H1 (cell line): ENCODE results near the gene KLC4. TPM values are rescaled to one million over a fixed set of nuclear protein-coding genes. Genes with fewer than 3 reads are reported as not detected.

ENCODE experiments used
- CTCF ChIA-PET: fragments of 300-600 bp; sonication (Branson Sonifier 250); formaldehyde crosslinking; loops from one replicate; lab custom pipeline; 2021; ENCODE audit not compliant: partially characterized antibody; lab: Charles Lee
- POLR2A ChIA-PET: fragments of 300-600 bp; sonication (Branson Sonifier 250); formaldehyde crosslinking; loops from one replicate; lab custom pipeline; 2021; ENCODE audit warnings: inconsistent platforms; ENCODE audit not compliant: partially characterized antibody; lab: Charles Lee
- DNase-seq, 2 experiments: peaks; one replicate each; pipeline versions ENCODE4 v3.0.0 to v3.0.0-alpha.2; 2010 to 2022; ENCODE audit warnings: low spot score in 2 of 2, low read depth in 1 of 2, mixed read lengths in 1 of 2
- FAIRE-seq: peaks from 2 replicates; lab custom pipeline; 2011; peaks lifted over from hg19 to GRCh38; lab: Jason Lieb, UNC
- H2AFZ ChIP-seq: 2 replicates; pipeline ENCODE4 v1.8.1; 2012; ENCODE audit warnings: low read length, inconsistent platforms
- H2AK5ac ChIP-seq: 2 replicates; pipeline ENCODE4 v1.6.1; 2013; ENCODE audit warnings: low read depth, low read length
- H2BK120ac ChIP-seq: replicated peaks from 2 replicates; pipeline ENCODE3; 2013; ENCODE audit warnings: low read depth, low read length, inconsistent platforms
- H2BK12ac ChIP-seq: 2 replicates; pipeline ENCODE4 v1.6.1; 2013; ENCODE audit warnings: low read depth, low read length
- H2BK15ac ChIP-seq: 2 replicates; pipeline ENCODE4 v1.6.1; 2013; ENCODE audit warnings: low read length
- H2BK20ac ChIP-seq: 2 replicates; pipeline ENCODE4 v1.6.1; 2013; ENCODE audit warnings: low read length
- H2BK5ac ChIP-seq: 2 replicates; pipeline ENCODE4 v1.6.1; 2013; ENCODE audit warnings: low read depth, low read length
- H3K14ac ChIP-seq: 2 replicates; pipeline ENCODE4 v1.6.1; 2013; ENCODE audit warnings: inconsistent platforms; ENCODE audit not compliant: insufficient read length
- H3K18ac ChIP-seq: 2 replicates; pipeline ENCODE4 v1.6.1; 2013; ENCODE audit warnings: low read length; ENCODE audit errors: extremely low read depth
- H3K23ac ChIP-seq: 2 replicates; pipeline ENCODE4 v1.6.1; 2013; ENCODE audit warnings: inconsistent platforms; ENCODE audit not compliant: insufficient read length
- H3K23me2 ChIP-seq: 2 replicates; pipeline ENCODE4 v1.6.1; 2013; ENCODE audit warnings: low read depth, low read length
- H3K27ac ChIP-seq: 2 replicates; pipeline ENCODE4 v1.6.1; 2011; ENCODE audit warnings: low read depth, low read length, inconsistent platforms
- H3K27me3 ChIP-seq, 4 experiments: replicated peaks in 1 of 4; 1 replicate in 1 of 4; 2 replicates in 3 of 4; pipeline versions ENCODE4 v1.6.1 to v1.8.1; 2011 to 2013; ENCODE audit warnings: low read length in 3 of 4, mild to moderate bottlenecking in 3 of 4, inconsistent platforms in 2 of 4, mixed read lengths in 2 of 4, moderate library complexity in 1 of 4; ENCODE audit not compliant: control insufficient read depth in 3 of 4, insufficient read depth in 3 of 4; ENCODE audit errors: extremely low read depth in 1 of 4
- H3K36me3 ChIP-seq, 4 experiments: 2 replicates each; pipeline versions ENCODE4 v1.6.1 to v1.8.1; 2011 to 2013; ENCODE audit warnings: mild to moderate bottlenecking in 4 of 4, low read length in 3 of 4, moderate library complexity in 2 of 4, control low read depth in 1 of 4, inconsistent platforms in 1 of 4; ENCODE audit not compliant: insufficient read depth in 4 of 4, control insufficient read depth in 2 of 4
- H3K4ac ChIP-seq: replicated peaks from 2 replicates; pipeline ENCODE3; 2013; ENCODE audit warnings: low read length, low read depth, mixed read lengths, inconsistent platforms; ENCODE audit not compliant: insufficient read length
- H3K4me1 ChIP-seq, 4 experiments: replicated peaks in 1 of 4; 1 replicate in 1 of 4; 2 replicates in 3 of 4; pipeline versions ENCODE4 v1.6.1 to v1.8.1; 2011 to 2013; ENCODE audit warnings: low read length in 3 of 4, inconsistent platforms in 2 of 4, mixed read lengths in 1 of 4; ENCODE audit not compliant: insufficient read depth in 4 of 4, control insufficient read depth in 3 of 4
- H3K4me2 ChIP-seq, 2 experiments: 2 replicates each; pipeline versions ENCODE4 v1.6.1 to v1.8.1; 2011 to 2013; ENCODE audit warnings: low read depth in 2 of 2, low read length in 2 of 2, control low read depth in 1 of 2, inconsistent platforms in 1 of 2, mild to moderate bottlenecking in 1 of 2; ENCODE audit not compliant: insufficient read depth in 1 of 2
- H3K4me3 ChIP-seq, 4 experiments: fragments of 200-600, 300-600 bp in 1 of 4; sonication (generic), shearing (Covaris generic), sonication (Bioruptor Twin) in 1 of 4; 2 replicates each; pipeline versions ENCODE4 v1.5.1 to v1.8.1; 2011 to 2016; ENCODE audit warnings: low read length in 4 of 4, low read depth in 3 of 4, control low read depth in 2 of 4, inconsistent platforms in 2 of 4, mild to moderate bottlenecking in 2 of 4, mixed read lengths in 1 of 4, moderate library complexity in 1 of 4; ENCODE audit not compliant: insufficient read depth in 2 of 4; ENCODE audit errors: extremely low read depth in 1 of 4
- H3K56ac ChIP-seq: replicated peaks from 2 replicates; pipeline ENCODE3; 2013; ENCODE audit warnings: low read depth, mild to moderate bottlenecking, mixed read lengths, low read length, inconsistent platforms; ENCODE audit not compliant: insufficient read length
- H3K79me1 ChIP-seq: 2 replicates; pipeline ENCODE4 v1.6.1; 2013; ENCODE audit warnings: low read depth, low read length, control low read depth
- H3K79me2 ChIP-seq, 2 experiments: 2 replicates each; pipeline versions ENCODE4 v1.6.1 to v1.8.1; 2012 to 2013; ENCODE audit warnings: low read length in 2 of 2, mild to moderate bottlenecking in 2 of 2, inconsistent platforms in 1 of 2; ENCODE audit not compliant: insufficient read depth in 2 of 2, control insufficient read depth in 1 of 2
- H3K9ac ChIP-seq, 4 experiments: replicated peaks in 1 of 4; 1 replicate in 1 of 4; 2 replicates in 3 of 4; pipeline versions ENCODE4 v1.6.1 to v1.8.1; 2011 to 2013; ENCODE audit warnings: low read depth in 3 of 4, low read length in 3 of 4, control low read depth in 2 of 4, mild to moderate bottlenecking in 2 of 4, moderate library complexity in 2 of 4, inconsistent platforms in 1 of 4; ENCODE audit errors: extremely low read depth in 1 of 4
- H3K9me3 ChIP-seq, 2 experiments: 2 replicates each; pipeline versions ENCODE4 v1.6.1 to v1.8.1; 2012 to 2013; ENCODE audit warnings: mild to moderate bottlenecking in 2 of 2, moderate library complexity in 2 of 2, control low read depth in 1 of 2, inconsistent platforms in 1 of 2, low read depth in 1 of 2, low read length in 1 of 2, mixed read lengths in 1 of 2; ENCODE audit not compliant: insufficient read depth in 2 of 2
- H4K20me1 ChIP-seq, 2 experiments: replicated peaks in 1 of 2; 2 replicates each; pipeline versions ENCODE3 to v1.8.1; 2011 to 2013; ENCODE audit warnings: inconsistent platforms in 2 of 2, low read length in 2 of 2, mild to moderate bottlenecking in 1 of 2; ENCODE audit not compliant: insufficient read depth in 2 of 2, control insufficient read depth in 1 of 2
- H4K5ac ChIP-seq: 2 replicates; pipeline ENCODE4 v1.6.1; 2013; ENCODE audit warnings: low read length, low read depth, mixed read lengths, inconsistent platforms; ENCODE audit not compliant: insufficient read length
- H4K8ac ChIP-seq: 2 replicates; pipeline ENCODE4 v1.8.0; 2013; ENCODE audit warnings: mild to moderate bottlenecking, moderate library complexity, low read length, inconsistent platforms; ENCODE audit not compliant: insufficient read depth; ENCODE audit errors: extremely low read depth
- H4K91ac ChIP-seq: replicated peaks from 2 replicates; pipeline ENCODE3; 2013; ENCODE audit warnings: low read length, mixed read lengths, inconsistent platforms; ENCODE audit not compliant: insufficient read length
- SIN3A ChIP-seq, 2 experiments: IDR thresholded peaks in 1 of 2; conservative IDR thresholded peaks in 1 of 2; 2 replicates each; pipeline ENCODE4 v1.6.1; 2011 to 2012; ENCODE audit warnings: low read length in 2 of 2, improper control_type of control experiment in 1 of 2, low read depth in 1 of 2, mild to moderate bottlenecking in 1 of 2
- WGBS, 2 experiments: shearing (Covaris generic) in 1 of 2; methylation state at CpG; one replicate each; pipeline versions ENCODE4 v1.1.6 to v1.1.7; 2013 to 2015; ENCODE audit warnings: low lambda C conversion rate in 2 of 2, mixed read lengths in 2 of 2, inconsistent platforms in 1 of 2, low coverage in 1 of 2, missing lambda C conversion rate in 1 of 2; ENCODE audit not compliant: insufficient replicate concordance in 2 of 2, insufficient coverage in 1 of 2, insufficient read length in 1 of 2; ENCODE audit errors: extremely low coverage in 1 of 2, missing lambda C conversion rate in 1 of 2; 5-methylcytosine and 5-hydroxymethylcytosine counted together
- polyA plus RNA-seq, 7 experiments: library from polyadenylated mRNA; depleted of rRNA in 3 of 7; stranded (reverse) in 5 of 7; unstranded in 2 of 7; fragments of >200 nt in 5 of 7; fragments of 200-250 nt in 2 of 7; gene quantifications; 1 replicate in 5 of 7; 2 replicates in 1 of 7; 4 replicates in 1 of 7; pipeline versions ENCODE4 v1.2.1 to v1.2.3, GENCODE V29; 2011 to 2013; ENCODE audit warnings: missing spikeins in 2 of 7, mixed read lengths in 2 of 7
- total RNA-seq: library from RNA; stranded (reverse); fragmentation: NEBNext Ultra II Directional; extraction: Animal tissue kit (Norgen Biotek cat#: 25700); gene quantifications from 2 replicates; pipeline ENCODE4 v1.2.1, GENCODE V29; 2021

Gene KLC4
- total and polyA plus RNA-seq, 2 of the 8 experiments (the other 6 are each of a cell fraction or from before 2014, with no cell fraction given): 15.7 to 28.5 TPM

GRCh38 chr6:43077981-43078511 is 18.6 kb downstream of the KLC4 start:
- Histone ChIP-seq H3K4me2 (peak overlapping the region; percentile 68 to 72), H3K14ac (no peak overlapping the region), H3K79me2 (peaks cover 12 to 61% of the 10 kb centered on the region in 2 experiments), H3K27ac (no peak overlapping the region), H3K23me2 (peaks cover 10% of the 10 kb centered on the region; the same call in 1 of the 2 replicates), H2BK120ac (no peak overlapping the region), H3K4me1 (peaks cover 6 to 19% (median 10%) of the 10 kb centered on the region in 4 experiments; a peak in 6 of 7 replicates), H3K9ac (peak overlapping the region in 1 of 4 experiments; percentile 16; a peak in 2 of 7 replicates), H4K91ac (no peak overlapping the region), H4K8ac (no peak overlapping the region), H4K20me1 (peaks cover 15 to 18% of the 10 kb centered on the region in 2 experiments), H4K5ac (no peak overlapping the region), H3K9me3 (no peaks in the 10 kb centered on the region), H2BK5ac (no peak overlapping the region), H3K56ac (no peak overlapping the region), H3K4me3 (peak overlapping the region; percentile 84 to 95 (median 94); a peak in 7 of 8 replicates), H3K18ac (peak overlapping the region; percentile 32; the same call in 1 of the 2 replicates), H3K4ac (no peak overlapping the region), H3K27me3 (0 out of 7 replicates have a peak, but pooled peaks cover 0 to 2% (median 0%) of the 10 kb centered on the region in 4 experiments), H2AK5ac (no peak overlapping the region; the same call in 1 of the 2 replicates), H3K36me3 (peaks cover 0 to under 1% (median 0%) of the 10 kb centered on the region in 4 experiments; a peak in 2 of 8 replicates), H2BK20ac (no peak overlapping the region), H2BK12ac (no peak overlapping the region), H3K79me1 (peaks cover 15% of the 10 kb centered on the region), H2BK15ac (0 out of 2 replicates have a peak overlapping the region, but pooled peaks have one; percentile 46), H3K23ac (no peak overlapping the region), H2AFZ (no peak overlapping the region)
- WGBS, 2 experiments: 67% methylated on average over 6 of the region's 6 CpGs; no CpG with 5 or more reads in 1 of the 2 experiments
- no peak for DNase-seq
- POLR2A ChIA-PET: interaction anchor here (0.9 to 5.0 kb wide), 12 partner anchors 9 to 102 kb away, joined by 3 to 43 read pairs (median 9); partner anchors contain the start of genes CUL7, KLC4, MRPL2 and SRF
- FAIRE-seq: no peak
- CTCF ChIA-PET: interaction anchor here (0.6 to 4.8 kb wide), 8 partner anchors 7 to 96 kb away, joined by 3 to 40 read pairs (median 12); no protein-coding TSS in a partner anchor
- no peak for TF ChIP-seq SIN3A (conservative IDR thresholded peaks at IDR 0.05 in 1 of 2, IDR thresholded peaks at IDR 0.05 in 1 of 2; ENCODE audit: low read depth in 1 of 2, low read length in 2 of 2)
